Parathyroid adenoma (tissue), 2 donors: ENCODE results near the gene KCNG2.

Experiments
- H2AFZ ChIP-seq: fragments of 300-600 bp; sonication (generic); one replicate; pipeline ENCODE4 v1.7.0; 2017; ENCODE audit warnings: antibody characterized with exemption, mild to moderate bottlenecking
- H3K27ac ChIP-seq: fragments of 300-600 bp; sonication (generic); one replicate; pipeline ENCODE4 v1.7.0; 2017
- H3K27me3 ChIP-seq: fragments of 300-600 bp; sonication (generic); one replicate; pipeline ENCODE4 v1.7.0; 2017; ENCODE audit warnings: low read length; ENCODE audit not compliant: control insufficient read depth, insufficient read depth
- H3K36me3 ChIP-seq: fragments of 300-600 bp; sonication (generic); one replicate; pipeline ENCODE4 v1.7.0; 2017; ENCODE audit warnings: low read length; ENCODE audit not compliant: control insufficient read depth, insufficient read depth
- H3K4me1 ChIP-seq: fragments of 300-600 bp; sonication (generic); one replicate; pipeline ENCODE4 v1.7.0; 2017; ENCODE audit warnings: control low read depth
- H3K4me2 ChIP-seq: fragments of 300-600 bp; sonication (generic); one replicate; pipeline ENCODE4 v1.7.0; 2017; ENCODE audit warnings: low read length
- H3K4me3 ChIP-seq: fragments of 300-600 bp; sonication (generic); one replicate; pipeline ENCODE4 v1.7.0; 2017; ENCODE audit warnings: low read depth, low read length
- H3K79me2 ChIP-seq: fragments of 300-600 bp; sonication (generic); one replicate; pipeline ENCODE4 v1.7.0; 2017; ENCODE audit warnings: control low read depth
- H3K9ac ChIP-seq: fragments of 300-600 bp; sonication (generic); one replicate; pipeline ENCODE4 v1.7.0; 2017; ENCODE audit warnings: mild to moderate bottlenecking
- H3K9me3 ChIP-seq: fragments of 300-600 bp; sonication (generic); one replicate; pipeline ENCODE4 v1.7.0; 2017; ENCODE audit warnings: low read length; ENCODE audit not compliant: control insufficient read depth
- TF ChIP-seq, protein P1 (sequence below): fragments of 300-600 bp; sonication (generic); IDR thresholded peaks from one replicate; pipeline ENCODE4 v1.7.0; 2017; ENCODE audit warnings: antibody characterized with exemption, mild to moderate bottlenecking
- donor health status: primary hyperparathyroidism.

KCNG2 gene

GRCh38 chr18:79756143-79756500, 41.6 kb upstream of the KCNG2 start:
- Histone ChIP-seq H3K9ac (no peak overlapping the region), H3K4me2 (no peak overlapping the region), H3K9me3 (peaks cover 2% of the 10 kb centered on the region), H3K4me3 (no peak overlapping the region), H3K4me1 (no peaks in the 10 kb centered on the region), H3K27ac (no peak overlapping the region), H2AFZ (no peak overlapping the region), H3K36me3 (no peaks in the 10 kb centered on the region), H3K27me3 (no peaks in the 10 kb centered on the region), H3K79me2 (no peaks in the 10 kb centered on the region)
- TF ChIP-seq, protein P1, sequence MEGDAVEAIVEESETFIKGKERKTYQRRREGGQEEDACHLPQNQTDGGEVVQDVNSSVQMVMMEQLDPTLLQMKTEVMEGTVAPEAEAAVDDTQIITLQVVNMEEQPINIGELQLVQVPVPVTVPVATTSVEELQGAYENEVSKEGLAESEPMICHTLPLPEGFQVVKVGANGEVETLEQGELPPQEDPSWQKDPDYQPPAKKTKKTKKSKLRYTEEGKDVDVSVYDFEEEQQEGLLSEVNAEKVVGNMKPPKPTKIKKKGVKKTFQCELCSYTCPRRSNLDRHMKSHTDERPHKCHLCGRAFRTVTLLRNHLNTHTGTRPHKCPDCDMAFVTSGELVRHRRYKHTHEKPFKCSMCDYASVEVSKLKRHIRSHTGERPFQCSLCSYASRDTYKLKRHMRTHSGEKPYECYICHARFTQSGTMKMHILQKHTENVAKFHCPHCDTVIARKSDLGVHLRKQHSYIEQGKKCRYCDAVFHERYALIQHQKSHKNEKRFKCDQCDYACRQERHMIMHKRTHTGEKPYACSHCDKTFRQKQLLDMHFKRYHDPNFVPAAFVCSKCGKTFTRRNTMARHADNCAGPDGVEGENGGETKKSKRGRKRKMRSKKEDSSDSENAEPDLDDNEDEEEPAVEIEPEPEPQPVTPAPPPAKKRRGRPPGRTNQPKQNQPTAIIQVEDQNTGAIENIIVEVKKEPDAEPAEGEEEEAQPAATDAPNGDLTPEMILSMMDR, result no peak

GRCh38 chr18:79756826-79757225, 40.9 kb upstream of the KCNG2 start:
- TF ChIP-seq, protein P1, result no peak
- Histone ChIP-seq H2AFZ (no peak overlapping the region), H3K9me3 (peaks cover 2% of the 10 kb centered on the region), H3K4me3 (no peak overlapping the region), H3K27ac (no peak overlapping the region), H3K36me3 (no peaks in the 10 kb centered on the region), H3K27me3 (no peaks in the 10 kb centered on the region), H3K79me2 (no peaks in the 10 kb centered on the region), H3K4me1 (no peaks in the 10 kb centered on the region), H3K4me2 (no peak overlapping the region), H3K9ac (no peak overlapping the region)

DNA sequence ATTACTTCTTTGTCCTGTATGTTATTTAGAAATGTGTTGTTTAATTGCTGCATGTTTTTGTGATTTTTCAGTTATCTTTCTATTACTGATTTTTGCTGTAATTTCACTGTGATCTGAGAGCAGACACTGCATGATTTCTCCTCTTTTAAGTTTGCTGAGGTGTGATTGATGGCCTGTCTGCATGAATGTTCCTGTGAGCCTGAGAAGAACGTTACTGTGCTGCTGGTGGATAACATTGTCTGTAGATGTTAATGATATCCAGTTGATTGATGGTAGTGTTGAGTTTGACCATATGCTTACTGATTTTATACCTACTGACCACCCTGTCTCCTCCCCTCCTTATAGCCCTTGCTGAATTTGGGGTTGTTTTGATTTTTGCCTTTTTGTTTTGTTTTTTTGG, 37.4 kb upstream of the KCNG2 start:
- Histone ChIP-seq H3K9ac (no peak overlapping the region), H2AFZ (no peak overlapping the region), H3K4me1 (no peaks in the 10 kb centered on the region), H3K9me3 (peaks cover 2% of the 10 kb centered on the region), H3K79me2 (no peaks in the 10 kb centered on the region), H3K27me3 (no peaks in the 10 kb centered on the region), H3K4me2 (no peak overlapping the region), H3K4me3 (no peak overlapping the region), H3K36me3 (no peaks in the 10 kb centered on the region), H3K27ac (no peak overlapping the region)
- TF ChIP-seq, protein P1, result no peak

GRCh38 chr18:79760881-79761280, 36.9 kb upstream of the KCNG2 start:
- no peak overlapping the region for H3K9ac ChIP-seq
- H3K27ac ChIP-seq, result no peak overlapping the region
- TF ChIP-seq, protein P1, result no peak
- no peaks in the 10 kb centered on the region for H3K4me1 ChIP-seq
- no peak overlapping the region for H2AFZ ChIP-seq
- H3K4me3 ChIP-seq, result no peak overlapping the region
- peaks cover 2% of the 10 kb centered on the region for H3K9me3 ChIP-seq
- no peaks in the 10 kb centered on the region for H3K79me2 ChIP-seq
- H3K4me2 ChIP-seq, result no peak overlapping the region
- H3K27me3 ChIP-seq, result no peaks in the 10 kb centered on the region
- H3K36me3 ChIP-seq, result no peaks in the 10 kb centered on the region

DNA sequence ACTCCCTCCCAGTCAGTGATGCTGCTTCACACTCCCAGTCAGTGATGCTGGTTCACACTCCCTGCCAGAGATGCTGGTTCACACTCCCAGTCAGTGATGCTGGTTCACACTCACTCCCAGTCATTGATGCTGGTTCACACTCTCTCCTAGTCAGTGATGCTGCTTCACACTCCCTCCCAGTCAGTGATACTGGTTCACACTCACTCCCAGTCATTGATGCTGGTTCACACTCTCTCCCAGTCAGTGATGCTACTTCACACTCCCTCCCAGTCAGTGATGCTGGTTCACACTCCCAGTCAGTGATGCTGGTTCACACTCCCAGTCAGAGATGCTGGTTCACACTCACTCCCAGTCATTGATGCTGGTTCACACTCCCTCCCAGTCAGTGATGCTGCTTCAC, 34.3 kb upstream of the KCNG2 start:
- Histone ChIP-seq H3K36me3 (no peaks in the 10 kb centered on the region), H3K4me2 (no peak overlapping the region), H3K27ac (no peak overlapping the region), H3K9ac (no peak overlapping the region), H3K4me3 (no peak overlapping the region), H3K27me3 (no peaks in the 10 kb centered on the region), H2AFZ (no peak overlapping the region), H3K4me1 (no peaks in the 10 kb centered on the region), H3K9me3 (peaks cover 2% of the 10 kb centered on the region), H3K79me2 (no peaks in the 10 kb centered on the region)
- TF ChIP-seq, protein P1, result no peak
